Nephron progenitor cell (in vitro differentiated cells): Measurements from ENCODE around the gene SEC61A2.

Experiments used
- DNase-seq: peaks from one replicate; pipeline ENCODE4 v3.0.0; 2021
- H3K27ac Mint-ChIP-seq: 2 replicates; pipeline ENCODE4 v1.8.0; 2021; ENCODE audit warnings: mild to moderate bottlenecking, moderate library complexity, mixed read lengths
- H3K27me3 Mint-ChIP-seq: 2 replicates; pipeline ENCODE4 v1.8.0; 2021; ENCODE audit warnings: mild to moderate bottlenecking, low read depth, mixed read lengths; ENCODE audit not compliant: poor library complexity
- H3K36me3 Mint-ChIP-seq: 2 replicates; pipeline ENCODE4 v1.8.0; 2021; ENCODE audit warnings: low read depth, mixed read lengths
- H3K4me1 Mint-ChIP-seq: 2 replicates; pipeline ENCODE4 v1.8.0; 2021; ENCODE audit warnings: mixed read lengths
- H3K4me3 Mint-ChIP-seq: 2 replicates; pipeline ENCODE4 v1.8.0; 2021; ENCODE audit warnings: mild to moderate bottlenecking, moderate library complexity, mixed read lengths
- H3K9me3 Mint-ChIP-seq: 2 replicates; pipeline ENCODE4 v1.8.0; 2021; ENCODE audit warnings: mild to moderate bottlenecking, moderate library complexity, mixed read lengths
- CTCF ChIP-seq: fragments of 200-600 bp; sonication (generic); IDR thresholded peaks from 2 replicates; pipeline ENCODE4 v1.5.0; 2021; ENCODE audit warnings: antibody characterized with exemption

The SEC61A2 gene

GRCh38 chr10:12150163-12150562 is 20.7 kb downstream of the SEC61A2 start:
- Mint-ChIP-seq H3K4me3 (no peak overlapping the region), H3K27me3 (no peaks in the 10 kb centered on the region), H3K4me1 (peaks cover 5% of the 10 kb centered on the region), H3K27ac (no peak overlapping the region), H3K9me3 (no peaks in the 10 kb centered on the region), H3K36me3 (peaks cover 54% of the 10 kb centered on the region)
- DNase-seq, result no peak
- TF ChIP-seq CTCF, result no peak

GRCh38 chr10:12154516-12154915 is 25.0 kb downstream of the SEC61A2 start:
- no peak for TF ChIP-seq CTCF
- peaks cover 10% of the 10 kb centered on the region for H3K4me1 Mint-ChIP-seq
- no peak for DNase-seq
- no peaks in the 10 kb centered on the region for H3K9me3 Mint-ChIP-seq
- peaks cover 46% of the 10 kb centered on the region for H3K36me3 Mint-ChIP-seq
- peak overlapping the region; percentile 15 for H3K27ac Mint-ChIP-seq
- no peak overlapping the region for H3K4me3 Mint-ChIP-seq
- H3K27me3 Mint-ChIP-seq, result no peaks in the 10 kb centered on the region

GRCh38 chr10:12156367-12157123 is 27.1 kb downstream of the SEC61A2 start:
- H3K4me1 Mint-ChIP-seq, result peaks cover 10% of the 10 kb centered on the region
- no peak for TF ChIP-seq CTCF
- no peak overlapping the region for H3K27ac Mint-ChIP-seq
- no peak for DNase-seq
- peaks cover 48% of the 10 kb centered on the region for H3K36me3 Mint-ChIP-seq
- H3K4me3 Mint-ChIP-seq, result no peak overlapping the region
- H3K9me3 Mint-ChIP-seq, result no peaks in the 10 kb centered on the region
- no peaks in the 10 kb centered on the region for H3K27me3 Mint-ChIP-seq

GRCh38 chr10:12158111-12158510 is 28.6 kb downstream of the SEC61A2 start:
- no peak for TF ChIP-seq CTCF
- Mint-ChIP-seq H3K36me3 (peaks cover 57% of the 10 kb centered on the region), H3K27ac (no peak overlapping the region), H3K9me3 (no peaks in the 10 kb centered on the region), H3K27me3 (no peaks in the 10 kb centered on the region), H3K4me3 (no peak overlapping the region), H3K4me1 (peaks cover 10% of the 10 kb centered on the region)
- DNase-seq, result no peak

GRCh38 chr10:12160664-12161063 is 31.2 kb downstream of the SEC61A2 start:
- H3K4me1 Mint-ChIP-seq, result peaks cover 2% of the 10 kb centered on the region
- H3K4me3 Mint-ChIP-seq, result no peak overlapping the region
- peaks cover 64% of the 10 kb centered on the region for H3K36me3 Mint-ChIP-seq
- no peaks in the 10 kb centered on the region for H3K27me3 Mint-ChIP-seq
- TF ChIP-seq CTCF, result no peak
- H3K27ac Mint-ChIP-seq, result no peak overlapping the region
- H3K9me3 Mint-ChIP-seq, result no peaks in the 10 kb centered on the region
- no peak for DNase-seq

- Mint-ChIP-seq H3K27me3 (no peaks in the 10 kb centered on the region), H3K4me3 (no peak overlapping the region), H3K4me1 (no peaks in the 10 kb centered on the region), H3K36me3 (peaks cover 54% of the 10 kb centered on the region), H3K9me3 (no peaks in the 10 kb centered on the region), H3K27ac (no peak overlapping the region)
- TF ChIP-seq CTCF, result no peak
- no peak for DNase-seq
These were observed 33.5 kb downstream of the SEC61A2 start for GRCh38 chr10:12162927-12163326.
